Liver (tissue), 9 donors: ENCODE data around the gene CTSC. TPM values are rescaled to one million over a fixed set of nuclear protein-coding genes. Genes with fewer than 3 reads are reported as not detected.

Experiments
- DNase-seq: peaks from one replicate; pipeline ENCODE4 v3.0.0-alpha.2; 2017; ENCODE audit warnings: low spot score
- H3K27ac ChIP-seq, 2 donors: one replicate each; pipeline ENCODE4 v1.7.0; 2013; ENCODE audit warnings: inconsistent platforms in 2 of 2, low read length in 2 of 2, control low read depth in 1 of 2, low read depth in 1 of 2, mild to moderate bottlenecking in 1 of 2
- H3K27me3 ChIP-seq, 4 donors: one replicate each; pipeline versions ENCODE4 v1.6.1 to v1.7.0; 2013; ENCODE audit warnings: low read length in 3 of 4, inconsistent platforms in 1 of 4, mild to moderate bottlenecking in 1 of 4, moderate library complexity in 1 of 4; ENCODE audit not compliant: control insufficient read depth in 4 of 4, insufficient read depth in 4 of 4
- H3K36me3 ChIP-seq, 4 donors: one replicate each; pipeline versions ENCODE4 v1.6.1 to v1.7.0; 2013; ENCODE audit warnings: low read length in 3 of 4, mild to moderate bottlenecking in 3 of 4, low read depth in 1 of 4, moderate library complexity in 1 of 4; ENCODE audit not compliant: control insufficient read depth in 4 of 4, insufficient read depth in 3 of 4
- H3K4me1 ChIP-seq, 4 donors: one replicate each; pipeline versions ENCODE4 v1.6.1 to v1.7.0; 2013; ENCODE audit warnings: low read length in 3 of 4, mild to moderate bottlenecking in 3 of 4, moderate library complexity in 1 of 4; ENCODE audit not compliant: control insufficient read depth in 4 of 4, insufficient read depth in 4 of 4
- H3K4me3 ChIP-seq, 3 donors: one replicate each; pipeline versions ENCODE4 v1.6.1 to v1.7.0; 2013; ENCODE audit warnings: low read length in 3 of 3, control low read depth in 1 of 3, low read depth in 1 of 3, mild to moderate bottlenecking in 1 of 3
- H3K9ac ChIP-seq, 2 donors: one replicate each; pipeline ENCODE4 v1.7.0; 2013; ENCODE audit warnings: low read length in 2 of 2, mild to moderate bottlenecking in 2 of 2, moderate library complexity in 2 of 2, control low read depth in 1 of 2, low read depth in 1 of 2
- H3K9me3 ChIP-seq, 4 donors: one replicate each; pipeline versions ENCODE4 v1.6.1 to v1.7.0; 2013; ENCODE audit warnings: low read length in 3 of 4; ENCODE audit not compliant: control insufficient read depth in 4 of 4
- EGR1 ChIP-seq, 2 donors: IDR thresholded peaks; 2 replicates each; pipeline ENCODE4 v1.6.1; 2016 to 2018; ENCODE audit warnings: antibody characterized with exemption in 2 of 2, low read depth in 2 of 2
- FOXA1 ChIP-seq: IDR thresholded peaks from 2 replicates; pipeline ENCODE4 v1.6.1; 2016; ENCODE audit warnings: antibody characterized with exemption
- FOXA2 ChIP-seq: IDR thresholded peaks from 2 replicates; pipeline ENCODE4 v1.6.1; 2016; ENCODE audit warnings: antibody characterized with exemption
- GABPA ChIP-seq, 2 donors: IDR thresholded peaks in 1 of 2; conservative IDR thresholded peaks in 1 of 2; 2 replicates each; pipeline ENCODE4 v1.6.1; 2016; ENCODE audit warnings: antibody characterized with exemption in 2 of 2, mild to moderate bottlenecking in 1 of 2, moderate library complexity in 1 of 2
- HNF4A ChIP-seq, 2 donors: conservative IDR thresholded peaks; 2 replicates each; pipeline ENCODE4 v1.6.1; 2016; ENCODE audit warnings: antibody characterized with exemption in 2 of 2, mild to moderate bottlenecking in 2 of 2
- HNF4G ChIP-seq: IDR thresholded peaks from 2 replicates; pipeline ENCODE4 v1.6.1; 2016; ENCODE audit warnings: antibody characterized with exemption
- NR2F2 ChIP-seq: IDR thresholded peaks from 2 replicates; pipeline ENCODE4 v1.6.1; 2016; ENCODE audit warnings: antibody characterized with exemption
- RAD21 ChIP-seq, 2 donors: IDR thresholded peaks; 2 replicates each; pipeline ENCODE4 v1.6.1; 2016; ENCODE audit warnings: antibody characterized with exemption in 2 of 2, mild to moderate bottlenecking in 2 of 2
- RXRA ChIP-seq, 2 donors: IDR thresholded peaks; 2 replicates each; pipeline ENCODE4 v1.6.1; 2017 to 2018; ENCODE audit warnings: antibody characterized with exemption in 2 of 2, mild to moderate bottlenecking in 1 of 2
- SP1 ChIP-seq: IDR thresholded peaks from 2 replicates; pipeline ENCODE4 v1.6.1; 2018; ENCODE audit warnings: antibody characterized with exemption, mild to moderate bottlenecking
- TAF1 ChIP-seq: conservative IDR thresholded peaks from 2 replicates; pipeline ENCODE4 v1.6.1; 2016; ENCODE audit warnings: antibody characterized with exemption, mild to moderate bottlenecking
- YY1 ChIP-seq: IDR thresholded peaks from 2 replicates; pipeline ENCODE4 v1.6.1; 2016; ENCODE audit warnings: antibody characterized with exemption, mild to moderate bottlenecking
- WGBS: extraction: QIAGEN DNeasy Blood & Tissue Kit; methylation state at CpG from one replicate; pipeline ENCODE4 v1.1.7; 2013; 5-methylcytosine and 5-hydroxymethylcytosine counted together
- polyA plus RNA-seq, 2 donors: library from polyadenylated mRNA; stranded (reverse) in 1 of 2; unstranded in 1 of 2; fragments of 200-250 nt in 1 of 2; fragments of >200 nt in 1 of 2; fragmentation: Nextera tagmentation in 1 of 2; extraction: Ambion mirVana in 1 of 2; gene quantifications; one replicate each; pipeline versions ENCODE4 v1.2.1 to v1.2.3, GENCODE V29; 2013 to 2015
- total RNA-seq, 2 donors: library from RNA; depleted of rRNA; stranded (reverse); fragments of >200 nt; gene quantifications; one replicate each; pipeline ENCODE4 v1.2.3, GENCODE V29; 2014
- TF ChIP-seq, protein P1 (sequence below): IDR thresholded peaks from 2 replicates; pipeline ENCODE4 v1.6.1; 2016; ENCODE audit warnings: antibody characterized with exemption
- TF ChIP-seq, protein P2 (sequence below): IDR thresholded peaks from 2 replicates; pipeline ENCODE4 v1.6.1; 2016; ENCODE audit warnings: antibody characterized with exemption, mild to moderate bottlenecking
- TF ChIP-seq, protein P3 (sequence below): IDR thresholded peaks from 2 replicates; pipeline ENCODE4 v1.6.1; 2016; ENCODE audit warnings: antibody characterized with exemption
- TF ChIP-seq, protein P4 (sequence below): fragments of 150-350 bp; IDR thresholded peaks from 2 replicates; pipeline ENCODE4 v1.5.1; 2017; ENCODE audit warnings: improper control_type of control experiment, low read depth, low read length; ENCODE audit not compliant: missing input control
- TF ChIP-seq, protein P5 (sequence below): IDR thresholded peaks from 2 replicates; pipeline ENCODE4 v1.6.1; 2016; ENCODE audit warnings: antibody characterized with exemption
- donor health status: healthy.
- donor health status: healthy.
- donor health status: healthy.
- donor health status: healthy.
- donor health status: healthy.

CTSC gene
- total and polyA plus RNA-seq, 4 donors: 22.4 to 68.7 (median 31.3) TPM

DNA sequence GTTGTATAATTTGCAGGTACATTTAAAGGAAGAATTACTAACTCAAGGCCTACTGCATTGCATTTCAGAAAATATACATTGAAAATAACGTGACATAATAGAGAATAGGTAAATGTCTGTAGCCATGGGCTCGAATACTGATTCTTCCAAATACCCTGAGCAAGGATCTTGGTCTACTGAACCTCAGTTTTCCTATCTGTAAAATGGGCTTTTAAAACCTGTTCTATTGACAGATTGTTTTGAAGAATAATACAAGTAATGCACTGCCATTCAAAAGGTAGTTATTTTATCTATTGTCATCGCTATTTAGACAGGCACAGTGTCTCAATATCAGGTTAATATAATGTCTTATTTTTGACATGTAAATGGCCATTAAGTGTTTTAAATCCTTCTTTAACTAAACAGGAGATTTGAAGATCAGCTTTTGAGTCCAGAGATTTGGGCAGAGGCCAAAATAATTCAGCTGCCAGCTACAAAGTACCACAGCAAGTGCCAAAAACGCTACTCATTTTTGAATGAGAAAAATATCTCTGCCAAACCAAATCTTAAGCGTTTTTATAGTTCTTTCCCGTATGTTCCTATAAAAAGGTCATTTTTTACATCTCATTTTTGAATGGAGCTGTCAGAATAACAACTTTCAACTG is 56.7 kb downstream of the CTSC start:
- Histone ChIP-seq H3K27ac (no peak overlapping the region), H3K4me3 (no peak overlapping the region), H3K9me3 (no peaks in the 10 kb centered on the region), H3K9ac (no peak overlapping the region), H3K4me1 (peaks cover 2 to 14% (median 9%) of the 10 kb centered on the region in 4 donors), H3K27me3 (no peaks in the 10 kb centered on the region), H3K36me3 (no peaks in the 10 kb centered on the region)
- TF ChIP-seq RAD21 (IDR thresholded peaks at IDR 0.05): no peak
- 62% methylated on average over 6 of the region's 6 CpGs for WGBS
- no peak for DNase-seq

DNA sequence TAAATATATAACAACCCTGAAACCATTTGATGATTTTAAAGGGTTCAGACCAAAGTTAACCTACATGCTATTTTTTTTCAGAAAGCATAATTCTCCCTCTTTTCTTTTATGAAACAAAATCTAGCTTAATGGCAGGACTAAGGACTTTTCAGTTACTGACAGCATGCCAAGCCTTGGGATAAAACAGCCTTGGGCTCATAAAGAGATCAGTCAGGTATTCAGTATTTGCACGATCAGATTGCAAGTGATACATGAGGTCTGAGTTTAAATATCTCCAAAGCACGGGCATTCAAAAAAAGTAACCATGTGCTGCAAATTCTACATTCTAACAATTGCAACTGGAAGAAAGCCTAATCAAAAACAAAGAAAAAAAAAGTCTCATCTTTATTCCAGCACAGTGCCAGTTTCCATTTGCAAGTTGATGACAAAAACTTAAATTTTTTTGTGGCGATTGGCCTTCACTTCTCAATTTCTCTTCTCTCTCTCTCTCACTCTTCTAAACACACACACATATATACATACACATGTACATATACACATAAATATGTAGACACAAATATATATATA is 60.1 kb downstream of the CTSC start:
- H3K9ac ChIP-seq: no peak overlapping the region
- H3K36me3 ChIP-seq: no peaks in the 10 kb centered on the region
- 86% methylated on average over 3 of the region's 3 CpGs for WGBS
- H3K9me3 ChIP-seq: no peaks in the 10 kb centered on the region
- H3K4me3 ChIP-seq: no peak overlapping the region
- no peak for DNase-seq
- TF ChIP-seq NR2F2 (no peak), HNF4A (conservative IDR thresholded peaks at IDR 0.05) (no peak), SP1 (no peak), GABPA (IDR thresholded peaks at IDR 0.05 in 1 of 2, conservative IDR thresholded peaks at IDR 0.05 in 1 of 2) (no peak), HNF4G (no peak), FOXA2 (no peak), YY1 (no peak), TAF1 (no peak), EGR1 (IDR thresholded peaks at IDR 0.05; ENCODE audit: low read depth in 2 of 2) (no peak), RAD21 (IDR thresholded peaks at IDR 0.05) (no peak), FOXA1 (no peak), RXRA (IDR thresholded peaks at IDR 0.05) (no peak)
- TF ChIP-seq, protein P1, sequence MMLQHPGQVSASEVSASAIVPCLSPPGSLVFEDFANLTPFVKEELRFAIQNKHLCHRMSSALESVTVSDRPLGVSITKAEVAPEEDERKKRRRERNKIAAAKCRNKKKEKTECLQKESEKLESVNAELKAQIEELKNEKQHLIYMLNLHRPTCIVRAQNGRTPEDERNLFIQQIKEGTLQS: no peak
- TF ChIP-seq, protein P2, sequence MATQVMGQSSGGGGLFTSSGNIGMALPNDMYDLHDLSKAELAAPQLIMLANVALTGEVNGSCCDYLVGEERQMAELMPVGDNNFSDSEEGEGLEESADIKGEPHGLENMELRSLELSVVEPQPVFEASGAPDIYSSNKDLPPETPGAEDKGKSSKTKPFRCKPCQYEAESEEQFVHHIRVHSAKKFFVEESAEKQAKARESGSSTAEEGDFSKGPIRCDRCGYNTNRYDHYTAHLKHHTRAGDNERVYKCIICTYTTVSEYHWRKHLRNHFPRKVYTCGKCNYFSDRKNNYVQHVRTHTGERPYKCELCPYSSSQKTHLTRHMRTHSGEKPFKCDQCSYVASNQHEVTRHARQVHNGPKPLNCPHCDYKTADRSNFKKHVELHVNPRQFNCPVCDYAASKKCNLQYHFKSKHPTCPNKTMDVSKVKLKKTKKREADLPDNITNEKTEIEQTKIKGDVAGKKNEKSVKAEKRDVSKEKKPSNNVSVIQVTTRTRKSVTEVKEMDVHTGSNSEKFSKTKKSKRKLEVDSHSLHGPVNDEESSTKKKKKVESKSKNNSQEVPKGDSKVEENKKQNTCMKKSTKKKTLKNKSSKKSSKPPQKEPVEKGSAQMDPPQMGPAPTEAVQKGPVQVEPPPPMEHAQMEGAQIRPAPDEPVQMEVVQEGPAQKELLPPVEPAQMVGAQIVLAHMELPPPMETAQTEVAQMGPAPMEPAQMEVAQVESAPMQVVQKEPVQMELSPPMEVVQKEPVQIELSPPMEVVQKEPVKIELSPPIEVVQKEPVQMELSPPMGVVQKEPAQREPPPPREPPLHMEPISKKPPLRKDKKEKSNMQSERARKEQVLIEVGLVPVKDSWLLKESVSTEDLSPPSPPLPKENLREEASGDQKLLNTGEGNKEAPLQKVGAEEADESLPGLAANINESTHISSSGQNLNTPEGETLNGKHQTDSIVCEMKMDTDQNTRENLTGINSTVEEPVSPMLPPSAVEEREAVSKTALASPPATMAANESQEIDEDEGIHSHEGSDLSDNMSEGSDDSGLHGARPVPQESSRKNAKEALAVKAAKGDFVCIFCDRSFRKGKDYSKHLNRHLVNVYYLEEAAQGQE: no peak
- TF ChIP-seq, protein P3, sequence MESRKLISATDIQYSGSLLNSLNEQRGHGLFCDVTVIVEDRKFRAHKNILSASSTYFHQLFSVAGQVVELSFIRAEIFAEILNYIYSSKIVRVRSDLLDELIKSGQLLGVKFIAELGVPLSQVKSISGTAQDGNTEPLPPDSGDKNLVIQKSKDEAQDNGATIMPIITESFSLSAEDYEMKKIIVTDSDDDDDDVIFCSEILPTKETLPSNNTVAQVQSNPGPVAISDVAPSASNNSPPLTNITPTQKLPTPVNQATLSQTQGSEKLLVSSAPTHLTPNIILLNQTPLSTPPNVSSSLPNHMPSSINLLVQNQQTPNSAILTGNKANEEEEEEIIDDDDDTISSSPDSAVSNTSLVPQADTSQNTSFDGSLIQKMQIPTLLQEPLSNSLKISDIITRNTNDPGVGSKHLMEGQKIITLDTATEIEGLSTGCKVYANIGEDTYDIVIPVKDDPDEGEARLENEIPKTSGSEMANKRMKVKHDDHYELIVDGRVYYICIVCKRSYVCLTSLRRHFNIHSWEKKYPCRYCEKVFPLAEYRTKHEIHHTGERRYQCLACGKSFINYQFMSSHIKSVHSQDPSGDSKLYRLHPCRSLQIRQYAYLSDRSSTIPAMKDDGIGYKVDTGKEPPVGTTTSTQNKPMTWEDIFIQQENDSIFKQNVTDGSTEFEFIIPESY: no peak
- TF ChIP-seq, protein P4, sequence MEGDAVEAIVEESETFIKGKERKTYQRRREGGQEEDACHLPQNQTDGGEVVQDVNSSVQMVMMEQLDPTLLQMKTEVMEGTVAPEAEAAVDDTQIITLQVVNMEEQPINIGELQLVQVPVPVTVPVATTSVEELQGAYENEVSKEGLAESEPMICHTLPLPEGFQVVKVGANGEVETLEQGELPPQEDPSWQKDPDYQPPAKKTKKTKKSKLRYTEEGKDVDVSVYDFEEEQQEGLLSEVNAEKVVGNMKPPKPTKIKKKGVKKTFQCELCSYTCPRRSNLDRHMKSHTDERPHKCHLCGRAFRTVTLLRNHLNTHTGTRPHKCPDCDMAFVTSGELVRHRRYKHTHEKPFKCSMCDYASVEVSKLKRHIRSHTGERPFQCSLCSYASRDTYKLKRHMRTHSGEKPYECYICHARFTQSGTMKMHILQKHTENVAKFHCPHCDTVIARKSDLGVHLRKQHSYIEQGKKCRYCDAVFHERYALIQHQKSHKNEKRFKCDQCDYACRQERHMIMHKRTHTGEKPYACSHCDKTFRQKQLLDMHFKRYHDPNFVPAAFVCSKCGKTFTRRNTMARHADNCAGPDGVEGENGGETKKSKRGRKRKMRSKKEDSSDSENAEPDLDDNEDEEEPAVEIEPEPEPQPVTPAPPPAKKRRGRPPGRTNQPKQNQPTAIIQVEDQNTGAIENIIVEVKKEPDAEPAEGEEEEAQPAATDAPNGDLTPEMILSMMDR: no peak
- TF ChIP-seq, protein P5, sequence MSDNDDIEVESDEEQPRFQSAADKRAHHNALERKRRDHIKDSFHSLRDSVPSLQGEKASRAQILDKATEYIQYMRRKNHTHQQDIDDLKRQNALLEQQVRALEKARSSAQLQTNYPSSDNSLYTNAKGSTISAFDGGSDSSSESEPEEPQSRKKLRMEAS: no peak
- H3K4me1 ChIP-seq: peaks cover 0 to 5% (median 3%) of the 10 kb centered on the region in 4 donors
- no peaks in the 10 kb centered on the region for H3K27me3 ChIP-seq
- no peak overlapping the region for H3K27ac ChIP-seq
